SIG-M5 (cell line): ENCODE results near the gene SYNM.

Source experiments
- DNase-seq: peaks from one replicate; lab custom pipeline; 2025; lab: John Stamatoyannopoulos, UW

Gene SYNM

DNA sequence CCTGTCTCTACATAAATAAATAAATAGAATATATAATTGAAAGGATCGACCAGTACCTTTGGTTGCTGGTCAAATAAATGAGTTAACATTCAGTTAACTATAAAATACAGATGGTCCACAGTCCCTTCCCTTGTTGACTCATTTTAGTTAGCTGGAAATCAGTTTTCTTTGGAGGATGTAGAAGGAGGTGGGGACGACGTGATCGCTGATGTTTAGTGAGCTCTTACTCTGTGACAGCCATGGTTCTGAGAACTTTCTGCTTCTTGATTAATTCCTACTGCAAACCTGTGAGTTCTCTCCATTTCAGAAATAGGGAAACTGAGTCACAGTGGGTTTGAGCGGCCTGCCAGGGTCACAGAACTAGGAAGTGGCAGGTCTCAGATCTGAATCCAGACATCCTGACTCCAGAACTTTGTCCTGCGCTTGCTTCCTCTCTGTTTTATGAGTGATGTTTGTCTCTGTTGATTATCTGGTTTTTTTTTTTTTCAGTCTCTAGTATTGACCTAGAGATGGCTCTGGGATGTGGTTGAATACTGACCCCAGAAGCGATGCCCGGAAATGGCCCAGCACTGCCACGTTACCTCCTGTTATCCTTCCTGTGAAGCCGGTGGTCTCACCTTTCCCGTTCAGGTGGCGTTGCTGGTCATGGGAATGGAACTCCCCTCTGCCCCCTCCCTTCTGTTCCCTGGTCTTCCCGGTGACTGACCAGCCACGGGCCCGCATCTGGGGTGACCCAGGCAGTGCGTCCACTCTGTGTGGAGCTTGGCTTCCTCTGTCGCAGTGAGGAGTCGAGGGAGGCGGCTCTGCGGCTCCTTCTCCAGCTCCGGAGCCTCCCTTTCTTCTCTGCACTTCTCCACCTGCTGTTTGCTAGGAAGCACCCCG is 18.2 kb downstream of the SYNM start:
- DNase-seq, result no peak

DNA sequence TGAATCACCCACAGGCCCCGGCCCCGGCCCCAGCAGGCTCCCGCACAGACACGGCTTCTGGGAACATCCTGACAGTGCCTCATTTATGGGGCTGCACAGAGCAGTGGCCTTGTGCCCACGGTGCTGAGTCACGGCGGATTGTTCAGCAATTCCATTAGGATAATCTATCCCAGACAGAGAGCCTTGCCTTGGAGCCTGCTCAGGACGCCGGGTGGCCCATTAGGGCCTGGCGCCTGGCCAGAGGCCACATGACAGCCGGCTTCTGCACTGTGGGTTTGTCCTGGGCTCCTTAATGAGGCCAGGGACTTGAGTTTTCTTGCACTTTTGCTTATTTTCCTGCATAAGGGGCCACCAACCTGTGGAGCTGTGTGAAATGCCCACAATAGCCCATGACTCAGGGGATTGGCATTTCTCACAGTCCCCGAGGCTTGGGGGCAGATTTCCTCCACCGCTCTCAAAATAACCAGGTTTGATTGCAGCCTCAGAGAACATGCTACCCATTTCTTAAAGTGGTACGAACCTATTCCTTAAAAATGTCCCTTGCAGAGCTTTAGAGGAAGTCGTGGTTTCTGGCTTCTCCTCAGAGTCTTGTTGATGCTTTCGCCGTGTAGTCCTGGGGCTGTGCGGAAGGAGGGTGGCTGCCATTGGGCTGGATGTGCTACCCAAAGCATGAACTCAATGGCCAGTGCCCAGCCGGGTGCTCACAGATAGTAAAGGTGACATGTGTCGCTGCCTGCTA is 19.0 kb downstream of the SYNM start:
- peak; percentile 66 for DNase-seq

DNA sequence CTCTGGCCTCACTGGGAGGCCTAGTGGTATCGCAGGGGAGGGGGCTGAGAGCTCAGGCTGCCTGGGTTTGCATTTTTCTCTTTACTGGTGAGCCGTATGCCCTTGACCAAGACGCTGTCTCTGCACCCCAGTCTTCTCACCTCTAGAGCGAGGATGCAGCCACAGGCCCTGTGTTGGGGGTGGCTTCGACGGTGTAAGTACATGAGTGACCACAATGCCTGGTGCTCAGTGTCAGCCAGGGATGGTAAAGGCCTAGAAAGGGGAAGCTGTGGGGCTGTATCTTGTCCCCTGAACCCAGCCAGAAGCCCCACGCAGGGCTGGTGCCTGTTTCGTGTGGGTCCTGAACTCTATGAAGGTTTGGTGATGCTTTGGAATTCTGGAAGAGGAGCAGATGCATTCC is 19.8 kb downstream of the SYNM start:
- DNase-seq, result no peak

DNA sequence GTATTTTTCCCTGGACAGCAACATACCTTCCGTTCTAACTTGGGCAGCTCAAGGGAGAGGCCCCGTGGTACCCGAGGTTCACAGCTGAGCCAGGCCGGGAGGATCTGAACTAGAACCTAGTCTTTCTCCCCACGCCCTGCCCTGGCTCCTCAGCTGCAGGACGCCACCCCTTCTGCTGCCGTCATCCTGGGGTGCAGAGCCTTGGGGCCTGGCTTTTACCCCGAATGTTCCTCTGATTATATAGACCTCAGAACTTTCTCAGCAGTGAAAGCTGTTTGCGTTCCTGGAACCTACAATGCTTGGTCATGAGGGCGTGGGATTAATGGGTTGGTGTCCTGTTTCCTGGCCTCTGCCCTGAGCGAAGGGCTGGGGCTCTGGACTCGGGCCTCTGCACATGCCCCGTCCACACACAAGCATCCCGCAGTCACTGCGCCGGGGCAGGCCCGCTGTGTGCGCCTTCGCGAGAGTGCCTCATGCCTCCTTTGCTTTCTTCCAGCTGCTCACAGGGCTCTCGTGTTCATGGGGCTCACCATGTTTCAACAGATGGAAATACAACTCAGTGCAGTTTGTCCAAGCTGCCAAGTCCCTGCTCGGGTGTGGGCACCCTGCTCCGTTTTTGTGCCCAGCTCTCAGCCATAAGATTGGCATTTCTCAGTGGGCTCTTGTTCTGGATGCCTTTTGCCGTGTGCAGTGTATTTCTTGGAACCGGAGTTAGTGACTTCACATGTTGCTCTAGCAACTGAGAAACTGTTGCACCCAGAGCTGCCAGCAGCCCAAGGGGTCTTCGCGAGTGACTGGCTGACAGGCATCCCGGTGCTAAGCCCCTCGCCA is 20.4 kb downstream of the SYNM start:
- no peak for DNase-seq

DNA sequence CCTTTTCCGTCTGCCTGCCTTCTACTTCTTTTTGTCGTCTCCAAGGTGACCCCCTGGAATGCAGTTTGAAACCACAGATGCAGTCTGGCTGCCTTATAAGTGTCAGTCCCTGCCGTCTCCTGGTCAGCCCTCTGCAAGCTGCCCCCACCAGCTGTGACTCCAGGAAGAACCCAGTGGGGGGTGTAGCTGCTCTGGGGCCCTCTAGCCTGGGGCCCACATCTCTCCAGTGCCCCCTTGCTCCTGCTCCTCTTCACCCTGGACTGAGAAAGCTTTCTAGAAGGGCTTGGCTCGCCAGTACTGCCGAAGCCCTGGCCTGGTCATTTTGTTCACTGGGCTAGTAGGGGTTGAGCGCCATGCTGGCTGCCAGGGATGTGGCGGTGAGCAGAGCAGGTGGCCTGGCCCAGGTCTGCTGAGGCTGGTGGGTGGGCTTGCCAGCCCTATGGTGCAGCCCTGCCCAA is 21.3 kb downstream of the SYNM start:
- DNase-seq, result no peak

DNA sequence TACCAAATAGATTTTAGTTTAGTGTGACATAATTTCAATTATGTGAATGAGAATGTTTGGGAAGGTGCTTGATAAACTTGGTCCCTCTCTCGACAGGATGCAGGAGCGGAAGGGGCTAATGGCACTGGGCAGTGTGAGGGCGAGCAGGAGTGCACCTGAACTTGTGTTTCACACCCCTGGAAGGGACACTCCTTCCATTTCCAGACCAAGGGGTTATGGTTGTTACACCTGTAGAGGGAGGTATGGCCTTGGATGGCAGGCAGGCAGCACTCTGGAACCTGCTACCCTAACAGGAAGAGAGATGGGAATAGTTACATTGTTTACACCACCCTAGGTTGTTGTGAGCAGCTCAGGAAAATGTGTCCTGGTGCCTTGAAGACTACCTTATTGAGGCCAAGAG is 22.1 kb downstream of the SYNM start:
- DNase-seq, result no peak

DNA sequence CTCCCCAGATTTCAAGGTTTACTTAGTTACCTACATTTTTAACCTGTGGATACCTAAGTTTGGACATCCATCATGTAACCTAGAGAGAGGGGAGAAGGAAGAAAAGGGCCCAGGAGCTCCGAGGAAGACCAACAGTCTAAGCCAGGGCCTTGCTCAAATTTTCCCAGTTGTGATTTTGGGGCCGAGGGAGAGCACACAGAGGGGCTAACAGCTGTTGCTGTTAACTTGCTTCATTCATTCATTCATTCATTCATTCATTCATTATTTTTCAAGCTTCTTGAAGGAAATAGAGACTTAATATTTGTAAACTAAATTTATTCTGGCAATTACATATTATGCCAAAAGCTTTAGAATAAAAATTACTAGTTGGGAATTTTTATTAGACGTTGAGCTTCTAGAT is 22.9 kb downstream of the SYNM start:
- no peak for DNase-seq

DNA sequence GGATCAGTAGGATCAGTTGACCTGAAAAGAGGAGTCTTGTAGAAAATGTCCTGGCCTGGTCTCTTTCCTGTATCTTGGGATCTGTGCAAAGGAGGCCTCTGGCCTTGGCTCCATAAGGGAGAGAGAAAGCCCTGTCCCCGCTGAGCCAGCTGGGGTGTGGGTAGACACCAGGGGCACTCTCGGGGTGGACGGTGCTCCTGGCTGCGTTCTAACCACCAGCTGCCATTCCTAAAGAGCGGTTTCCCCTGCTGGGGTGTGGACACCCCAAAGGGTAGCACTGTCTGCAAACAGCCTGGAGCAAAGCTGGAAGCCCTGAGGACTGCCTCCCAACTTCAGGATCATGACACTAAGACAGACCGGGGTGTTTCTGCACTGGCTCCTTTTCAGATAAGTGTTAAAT is 23.5 kb downstream of the SYNM start:
- no peak for DNase-seq

DNA sequence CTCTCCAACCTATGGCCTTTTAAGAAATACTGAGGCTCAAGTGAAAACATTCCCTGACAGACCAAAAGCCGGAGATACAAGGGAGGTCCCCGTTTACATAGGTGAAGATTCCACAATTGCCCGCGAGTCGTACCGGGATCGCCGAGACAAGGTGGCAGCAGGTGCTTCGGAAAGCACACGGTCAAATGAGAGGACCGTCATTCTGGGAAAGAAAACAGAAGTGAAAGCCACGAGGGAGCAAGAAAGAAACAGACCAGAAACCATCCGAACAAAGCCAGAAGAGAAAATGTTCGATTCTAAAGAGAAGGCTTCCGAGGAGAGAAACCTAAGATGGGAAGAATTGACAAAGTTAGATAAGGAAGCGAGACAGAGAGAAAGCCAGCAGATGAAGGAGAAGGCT is 24.8 kb downstream of the SYNM start:
- DNase-seq, result no peak

DNA sequence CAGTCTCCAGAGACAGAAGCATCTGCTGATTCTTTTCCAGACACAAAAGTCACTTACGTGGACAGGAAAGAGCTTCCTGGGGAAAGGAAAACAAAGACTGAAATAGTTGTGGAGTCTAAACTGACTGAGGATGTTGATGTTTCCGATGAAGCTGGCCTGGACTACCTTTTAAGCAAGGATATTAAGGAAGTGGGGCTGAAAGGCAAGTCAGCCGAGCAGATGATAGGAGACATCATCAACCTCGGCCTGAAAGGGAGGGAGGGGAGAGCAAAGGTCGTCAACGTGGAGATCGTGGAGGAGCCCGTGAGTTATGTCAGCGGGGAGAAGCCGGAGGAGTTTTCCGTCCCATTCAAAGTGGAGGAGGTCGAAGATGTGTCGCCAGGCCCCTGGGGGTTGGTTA is 25.4 kb downstream of the SYNM start:
- no peak for DNase-seq

DNA sequence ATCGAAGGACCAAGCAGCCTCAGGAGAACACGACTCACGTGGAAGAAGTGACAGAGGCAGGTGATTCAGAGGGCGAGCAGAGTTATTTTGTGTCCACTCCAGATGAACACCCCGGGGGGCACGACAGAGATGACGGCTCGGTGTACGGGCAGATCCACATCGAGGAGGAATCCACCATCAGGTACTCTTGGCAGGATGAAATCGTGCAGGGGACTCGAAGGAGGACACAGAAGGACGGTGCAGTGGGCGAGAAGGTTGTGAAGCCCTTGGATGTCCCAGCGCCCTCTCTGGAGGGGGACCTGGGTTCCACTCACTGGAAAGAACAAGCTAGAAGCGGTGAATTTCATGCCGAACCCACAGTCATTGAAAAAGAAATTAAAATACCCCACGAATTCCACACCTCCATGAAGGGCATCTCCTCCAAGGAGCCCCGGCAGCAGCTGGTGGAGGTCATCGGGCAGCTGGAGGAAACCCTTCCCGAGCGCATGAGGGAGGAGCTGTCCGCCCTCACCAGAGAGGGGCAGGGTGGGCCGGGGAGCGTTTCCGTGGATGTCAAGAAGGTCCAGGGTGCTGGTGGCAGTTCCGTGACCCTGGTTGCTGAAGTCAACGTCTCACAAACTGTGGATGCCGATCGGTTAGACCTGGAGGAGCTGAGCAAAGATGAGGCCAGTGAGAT is 26.0 kb downstream of the SYNM start:
- no peak for DNase-seq

DNA sequence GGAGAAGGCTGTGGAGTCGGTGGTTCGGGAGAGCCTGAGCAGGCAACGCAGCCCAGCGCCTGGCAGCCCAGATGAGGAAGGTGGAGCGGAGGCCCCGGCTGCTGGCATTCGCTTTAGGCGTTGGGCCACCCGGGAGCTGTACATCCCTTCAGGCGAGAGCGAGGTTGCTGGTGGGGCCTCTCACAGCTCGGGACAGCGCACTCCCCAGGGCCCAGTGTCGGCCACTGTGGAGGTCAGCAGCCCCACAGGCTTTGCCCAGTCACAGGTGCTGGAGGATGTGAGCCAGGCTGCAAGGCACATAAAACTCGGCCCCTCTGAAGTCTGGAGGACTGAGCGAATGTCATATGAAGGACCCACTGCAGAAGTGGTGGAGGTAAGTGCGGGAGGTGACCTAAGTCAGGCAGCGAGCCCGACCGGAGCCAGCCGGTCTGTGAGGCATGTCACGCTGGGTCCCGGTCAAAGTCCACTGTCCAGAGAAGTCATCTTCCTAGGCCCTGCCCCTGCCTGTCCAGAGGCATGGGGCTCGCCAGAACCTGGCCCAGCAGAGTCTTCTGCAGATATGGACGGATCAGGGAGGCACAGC is 26.7 kb downstream of the SYNM start:
- DNase-seq, result no peak

DNA sequence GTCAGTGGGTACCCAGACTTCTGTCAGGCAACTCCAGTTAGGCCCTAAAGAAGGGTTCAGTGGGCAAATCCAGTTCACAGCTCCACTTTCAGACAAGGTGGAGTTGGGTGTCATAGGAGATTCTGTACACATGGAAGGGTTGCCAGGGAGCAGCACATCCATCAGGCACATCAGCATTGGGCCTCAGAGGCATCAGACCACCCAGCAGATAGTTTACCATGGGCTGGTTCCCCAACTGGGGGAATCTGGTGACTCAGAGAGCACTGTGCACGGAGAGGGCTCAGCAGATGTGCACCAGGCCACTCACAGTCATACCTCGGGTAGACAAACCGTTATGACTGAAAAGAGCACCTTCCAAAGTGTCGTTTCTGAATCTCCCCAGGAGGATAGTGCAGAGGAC is 27.2 kb downstream of the SYNM start:
- no peak for DNase-seq

DNA sequence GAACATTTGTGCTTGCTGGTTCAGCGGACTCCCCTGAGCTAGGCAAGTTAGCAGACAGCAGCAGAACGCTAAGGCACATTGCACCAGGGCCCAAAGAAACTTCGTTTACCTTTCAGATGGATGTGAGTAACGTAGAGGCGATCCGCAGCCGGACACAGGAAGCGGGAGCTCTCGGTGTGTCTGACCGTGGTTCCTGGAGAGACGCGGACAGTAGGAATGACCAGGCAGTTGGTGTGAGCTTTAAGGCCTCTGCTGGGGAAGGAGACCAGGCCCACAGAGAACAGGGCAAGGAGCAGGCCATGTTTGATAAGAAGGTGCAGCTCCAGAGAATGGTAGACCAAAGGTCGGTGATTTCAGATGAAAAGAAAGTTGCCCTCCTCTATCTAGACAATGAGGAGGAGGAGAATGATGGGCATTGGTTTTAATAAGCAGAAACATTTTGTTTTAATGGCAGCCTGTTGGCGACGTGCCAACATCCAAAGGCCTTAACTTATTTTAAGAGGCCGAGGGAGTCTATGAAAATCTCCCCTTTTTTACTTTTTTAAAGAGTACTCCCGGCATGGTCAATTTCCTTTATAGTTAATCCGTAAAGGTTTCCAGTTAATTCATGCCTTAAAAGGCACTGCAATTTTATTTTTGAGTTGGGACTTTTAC is 27.9 kb downstream of the SYNM start:
- no peak for DNase-seq

DNA sequence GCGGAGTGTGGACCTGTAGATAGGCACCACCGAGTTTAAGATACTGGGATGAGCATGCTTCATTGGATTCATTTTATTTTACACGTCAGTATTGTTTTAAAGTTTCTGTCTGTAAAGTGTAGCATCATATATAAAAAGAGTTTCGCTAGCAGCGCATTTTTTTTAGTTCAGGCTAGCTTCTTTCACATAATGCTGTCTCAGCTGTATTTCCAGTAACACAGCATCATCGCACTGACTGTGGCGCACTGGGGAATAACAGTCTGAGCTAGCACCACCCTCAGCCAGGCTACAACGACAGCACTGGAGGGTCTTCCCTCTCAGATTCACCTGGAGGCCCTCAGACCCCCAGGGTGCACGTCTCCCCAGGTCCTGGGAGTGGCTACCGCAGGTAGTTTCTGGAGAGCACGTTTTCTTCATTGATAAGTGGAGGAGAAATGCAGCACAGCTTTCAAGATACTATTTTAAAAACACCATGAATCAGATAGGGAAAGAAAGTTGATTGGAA is 29.5 kb downstream of the SYNM start:
- no peak for DNase-seq

DNA sequence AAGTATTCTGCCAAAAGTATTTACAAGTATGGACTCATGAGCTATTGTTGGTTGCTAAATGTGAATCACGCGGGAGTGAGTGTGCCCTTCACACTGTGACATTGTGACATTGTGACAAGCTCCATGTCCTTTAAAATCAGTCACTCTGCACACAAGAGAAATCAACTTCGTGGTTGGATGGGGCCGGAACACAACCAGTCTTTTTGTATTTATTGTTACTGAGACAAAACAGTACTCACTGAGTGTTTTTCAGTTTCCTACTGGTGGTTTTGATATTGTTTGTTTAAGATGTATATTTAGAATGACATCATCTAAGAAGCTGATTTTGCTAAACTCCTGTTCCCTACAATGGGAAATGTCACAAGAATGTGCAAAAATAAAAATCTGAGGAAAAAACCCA is 30.3 kb downstream of the SYNM start:
- no peak for DNase-seq

DNA sequence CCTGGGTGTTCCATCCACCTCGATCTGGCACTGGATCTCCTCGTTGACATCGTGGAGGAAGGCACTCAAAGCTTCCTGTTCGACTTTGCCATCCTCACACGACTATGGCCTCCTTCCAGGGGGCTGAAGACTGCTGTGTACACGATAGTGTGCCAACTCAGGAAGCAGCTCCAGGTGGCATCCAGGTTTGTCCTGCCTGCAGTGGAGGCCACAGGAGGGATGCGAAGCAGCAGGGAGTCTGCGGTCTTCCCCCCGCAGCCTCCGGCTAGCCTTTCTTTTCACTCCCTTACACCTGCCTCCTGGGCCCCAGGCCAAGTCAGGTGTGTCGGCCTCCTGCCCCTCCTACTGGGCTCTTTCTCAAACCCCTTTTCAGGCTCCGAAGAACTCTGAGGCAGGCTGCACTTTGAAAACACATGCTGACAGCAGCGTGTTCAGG is 32.2 kb downstream of the SYNM start:
- DNase-seq, result no peak

DNA sequence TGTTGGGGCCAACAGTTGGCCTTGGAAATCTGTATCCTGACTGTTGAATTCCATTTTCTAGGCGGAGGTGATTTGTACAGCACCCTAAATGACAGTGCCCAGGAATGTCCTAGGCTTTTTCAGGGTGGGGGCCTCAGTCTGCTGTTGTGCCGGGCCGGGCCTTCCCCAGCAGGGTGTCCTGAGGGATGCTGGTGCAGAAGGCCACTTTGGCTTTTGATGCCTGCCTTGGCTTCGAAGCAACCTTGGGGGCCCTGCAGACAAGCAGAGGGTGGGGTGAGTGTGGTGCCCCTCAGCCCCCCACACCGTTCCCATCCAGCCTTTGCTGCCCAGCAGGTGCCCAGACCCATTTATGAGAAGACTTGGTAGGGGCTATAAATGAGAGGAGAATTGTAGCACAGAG is 33.0 kb downstream of the SYNM start:
- DNase-seq, result no peak

DNA sequence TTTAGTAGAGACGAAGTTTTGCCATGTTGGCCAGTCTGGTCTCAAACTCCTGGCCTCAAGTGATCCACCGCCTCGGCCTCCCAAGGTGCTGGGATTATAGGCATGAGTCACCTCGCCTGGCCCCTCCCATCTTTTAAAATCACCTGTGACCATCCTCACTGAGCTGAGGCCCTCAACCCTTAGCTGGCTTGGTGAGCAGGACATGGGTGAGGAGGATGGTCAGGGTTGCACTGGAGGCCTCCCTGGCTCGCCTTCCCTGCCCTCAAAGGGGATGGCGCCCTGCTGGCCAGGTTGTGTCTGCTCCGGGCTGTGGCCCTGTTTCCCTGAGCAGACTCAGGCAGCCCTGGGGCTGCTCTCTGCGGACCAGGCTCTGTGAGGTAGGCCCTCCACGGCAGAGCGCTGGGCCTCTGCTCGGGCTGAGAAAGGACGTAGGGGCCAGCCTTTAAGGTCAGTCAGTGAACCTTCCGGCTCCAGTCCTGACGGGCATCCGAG is 33.7 kb downstream of the SYNM start:
- no peak for DNase-seq

DNA sequence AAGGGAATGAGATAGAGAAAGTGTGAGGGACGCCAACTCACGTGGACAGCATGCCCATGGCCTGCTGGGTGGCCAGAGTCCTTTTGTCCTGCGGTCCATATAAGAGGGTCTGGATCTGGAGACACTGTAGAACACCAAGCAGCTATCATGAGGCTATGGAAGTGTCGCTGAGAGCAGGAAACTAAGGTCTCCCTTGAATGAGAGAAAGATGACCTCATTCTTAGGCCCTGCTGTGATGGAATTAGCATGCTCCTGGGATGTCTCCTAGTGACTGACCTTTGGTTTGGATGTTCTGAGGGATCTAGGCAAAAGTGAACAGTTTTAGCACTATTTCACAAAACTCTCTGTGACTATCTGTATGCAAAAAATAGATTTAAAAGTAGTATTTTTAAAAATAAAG is 34.4 kb downstream of the SYNM start:
- no peak for DNase-seq

DNA sequence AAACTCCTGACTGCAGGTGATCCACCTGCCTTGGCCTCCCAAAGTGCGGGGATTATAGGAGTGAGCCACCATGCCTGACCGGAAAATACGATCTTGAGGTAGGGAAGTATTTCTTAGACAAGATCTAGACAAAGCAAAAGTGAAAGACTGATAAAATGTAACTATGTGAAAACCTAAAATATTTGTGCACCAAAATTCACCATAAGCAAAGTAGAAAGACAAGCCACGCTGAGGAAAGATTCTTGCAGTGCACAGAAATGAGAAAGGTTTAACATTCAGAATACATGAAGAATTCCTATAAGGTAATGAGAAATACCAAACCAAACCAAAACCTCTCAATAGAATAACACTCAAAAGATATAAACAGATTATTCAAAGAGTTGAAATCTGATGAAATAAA is 35.7 kb downstream of the SYNM start:
- no peak for DNase-seq
